Heart left ventricle (tissue), 16 donors: ENCODE data around the gene SCRG1. TPM values are rescaled to one million over a fixed set of nuclear protein-coding genes. Genes with fewer than 3 reads are reported as not detected.

Experiments used
- ATAC-seq, 4 donors: fragments of 200-7000 bp; cut with Tn5 transposase; one replicate each; pipeline ENCODE4 v1.9.1; 2020 to 2022; ENCODE audit warnings: moderate library complexity in 4 of 4, mild to moderate bottlenecking in 3 of 4, moderate number of reproducible peaks in 1 of 4
- DNase-seq, 5 donors: peaks; one replicate each; pipeline ENCODE4 v3.0.0-alpha.2; 2020
- H3K27ac ChIP-seq, 12 donors: fragments of 200-600 bp; sonication (generic) in 4 of 12; one replicate each; pipeline versions ENCODE4 v1.5.0 to v1.8.0; 2016 to 2022; ENCODE audit warnings: mild to moderate bottlenecking in 2 of 12
- H3K27me3 ChIP-seq, 9 donors: fragments of 200-600 bp; sonication (generic) in 2 of 9; one replicate each; pipeline versions ENCODE4 v1.5.1 to v1.8.0; 2016 to 2022; ENCODE audit warnings: mild to moderate bottlenecking in 3 of 9
- H3K36me3 ChIP-seq, 9 donors: fragments of 200-600 bp; sonication (generic) in 2 of 9; one replicate each; pipeline versions ENCODE4 v1.5.0 to v1.8.0; 2018 to 2022; ENCODE audit warnings: mild to moderate bottlenecking in 2 of 9
- H3K4me1 ChIP-seq, 12 donors: fragments of 200-600 bp; sonication (generic) in 4 of 12; one replicate each; pipeline versions ENCODE4 v1.5.0 to v1.8.0; 2016 to 2022; ENCODE audit warnings: mild to moderate bottlenecking in 3 of 12
- H3K4me3 ChIP-seq, 12 donors: fragments of 200-600 bp; sonication (generic) in 4 of 12; one replicate each; pipeline versions ENCODE4 v1.5.0 to v1.8.0; 2017 to 2022; ENCODE audit warnings: mild to moderate bottlenecking in 9 of 12, moderate library complexity in 4 of 12
- H3K9me3 ChIP-seq, 12 donors: fragments of 200-600 bp; sonication (generic) in 4 of 12; one replicate each; pipeline versions ENCODE4 v1.5.0 to v1.8.0; 2016 to 2022; ENCODE audit warnings: mild to moderate bottlenecking in 1 of 12
- CTCF ChIP-seq, 12 donors: fragments of 200-600 bp; sonication (generic) in 4 of 12; IDR thresholded peaks; one replicate each; pipeline versions ENCODE4 v1.5.0 to v1.8.0; 2018 to 2022; ENCODE audit warnings: antibody characterized with exemption in 12 of 12, mild to moderate bottlenecking in 5 of 12
- POLR2A ChIP-seq, 2 donors: fragments of 450-650 bp; IDR thresholded peaks; one replicate each; pipeline ENCODE4 v1.6.1; 2017; ENCODE audit warnings: antibody characterized with exemption in 2 of 2, mild to moderate bottlenecking in 2 of 2, moderate library complexity in 2 of 2
- WGBS, 4 donors: extraction: QIAGEN DNeasy Blood & Tissue Kit in 2 of 4; methylation state at CpG; one replicate each; pipeline versions ENCODE4 v1.1.5 to v1.1.7; 2013 to 2018; 5-methylcytosine and 5-hydroxymethylcytosine counted together
- intact Hi-C, 10 donors: fragments of 100-400 bp; cut with DNase I; formaldehyde crosslinking; loops; one replicate each; pipeline versions ENCODE4 v1.11.1 to v1.14.2; 2022
- polyA plus RNA-seq, 2 donors: library from polyadenylated mRNA; stranded (reverse); fragments of 200-250 nt; gene quantifications; one replicate each; pipeline ENCODE4 v1.2.3, GENCODE V29; 2013
- total RNA-seq, 9 donors: library from RNA; depleted of rRNA in 2 of 9; stranded (reverse); fragments of >200 nt in 2 of 9; fragmentation: NEBNext Ultra II Directional in 3 of 9; extraction: Animal tissue kit (Norgen Biotek cat#: 25700) in 3 of 9; gene quantifications; one replicate each; pipeline versions ENCODE4 v1.1.0 to v1.2.4, GENCODE V29; 2016 to 2023
- donor health status: ischemic (EF 13 %, LVEDD 7.1; RV severe dilation, severe dysfunction).
- donor health status: healthy with polysubstance abuse.
- donor health status: DM: no; HTN: yes; CAD: no.
- donor health status: DM: no; HTN: no; CAD: no.
- donor health status: ischemic (EF 25% LVEDD 6.9; RV normal size, moderate dysfunction).
- donor health status: ischemic (EF 25% LVEDD 5.7; RV mildly dilated, moderate dysfunction).
- donor health status: healthy.
- donor health status: DM: yes; HTN: yes; CAD: no.
- donor health status: ischemic (EF 35%, LVEDD 5.7; RV mildly dilated, moderate dysfunction).
- donor health status: nonischemic (EF 11% LVEDD 7.7; RV severe dilation, severe dysfunction).
- donor health status: DM: yes; HTN: yes; CAD: no.
- donor health status: PGD.
- donor health status: ischemic (EF 29% LVEDD 5.4; RV normal size, mild dysfunction).
- donor health status: nonischemic (EF 23%, LVEDD 6.1; RV moderate dilation, normal function).

The SCRG1 gene
- total and polyA plus RNA-seq, 11 donors = 0.08 to 0.46 (median 0.23) TPM; not detected in 1

GRCh38 chr4:173381610-173382009 lies 17.3 kb downstream of the SCRG1 start:
- no peaks in the 10 kb centered on the region for H3K27me3 ChIP-seq
- H3K27ac ChIP-seq = no peak overlapping the region
- no peak for ATAC-seq
- peaks cover 0 to 21% (median 6%) of the 10 kb centered on the region in 9 donors for H3K36me3 ChIP-seq
- no peak for DNase-seq
- peaks cover 0 to 20% (median under 1%) of the 10 kb centered on the region in 12 donors for H3K4me1 ChIP-seq
- TF ChIP-seq POLR2A (IDR thresholded peaks at IDR 0.05) (no peak), CTCF (IDR thresholded peaks at IDR 0.05) (no peak)
- no peak overlapping the region for H3K4me3 ChIP-seq
- no peaks in the 10 kb centered on the region for H3K9me3 ChIP-seq
- intact Hi-C loops = no loop called here
- WGBS, 4 donors = 26 to 46% (median 30%) methylated on average over 1 of the region's 1 CpG

- intact Hi-C loops = no loop called here
- TF ChIP-seq CTCF (IDR thresholded peaks at IDR 0.05) = no peak
- no peak for TF ChIP-seq POLR2A (IDR thresholded peaks at IDR 0.05)
- H3K4me3 ChIP-seq = no peak overlapping the region
- H3K4me1 ChIP-seq = peaks cover 0 to 21% (median under 1%) of the 10 kb centered on the region in 12 donors
- H3K9me3 ChIP-seq = no peaks in the 10 kb centered on the region
- no peaks in the 10 kb centered on the region for H3K27me3 ChIP-seq
- no peak overlapping the region for H3K27ac ChIP-seq
- peaks cover 0 to 26% (median 9%) of the 10 kb centered on the region in 9 donors for H3K36me3 ChIP-seq
- ATAC-seq (no peak), DNase-seq (no peak)
Measured at GRCh38 chr4:173380987-173381386, 17.9 kb downstream of the SCRG1 start.

- DNase-seq = no peak
- ATAC-seq = no peak
- intact Hi-C loops = no loop called here
- Histone ChIP-seq H3K9me3 (no peaks in the 10 kb centered on the region), H3K4me3 (no peak overlapping the region), H3K36me3 (peaks cover 0 to 32% (median 9%) of the 10 kb centered on the region in 9 donors), H3K27me3 (no peaks in the 10 kb centered on the region), H3K27ac (no peak overlapping the region), H3K4me1 (peaks cover 0 to 29% (median under 1%) of the 10 kb centered on the region in 12 donors)
- TF ChIP-seq POLR2A (IDR thresholded peaks at IDR 0.05) = no peak
- 93 to 99% (median 98%) methylated on average over 3 of the region's 3 CpGs for WGBS, 4 donors
Measured at GRCh38 chr4:173379929-173380328, 19.0 kb downstream of the SCRG1 start.

- Histone ChIP-seq H3K27ac (peak overlapping the region in 1 of 12 donors; percentile 97), H3K4me1 (peaks cover 0 to 38% (median 12%) of the 10 kb centered on the region in 12 donors), H3K9me3 (no peaks in the 10 kb centered on the region), H3K36me3 (peaks cover 0 to 37% (median 9%) of the 10 kb centered on the region in 9 donors), H3K27me3 (no peaks in the 10 kb centered on the region), H3K4me3 (no peak overlapping the region)
- TF ChIP-seq POLR2A (IDR thresholded peaks at IDR 0.05) = no peak
- no peak for TF ChIP-seq CTCF (IDR thresholded peaks at IDR 0.05)
- no peak for DNase-seq
- intact Hi-C loops = loop anchor here in 5 of 10 donors (5.0 kb wide), 3 partner anchors 38 to 43 kb away; partner anchors contain the start of gene HMGB2 (in 2 of the 5)
- WGBS, 4 donors = 96 to 99% (median 96%) methylated on average over 2 of the region's 2 CpGs
- ATAC-seq = no peak
Measured at GRCh38 chr4:173374588-173374987, 24.3 kb downstream of the SCRG1 start.
